NB4 (cell line): ENCODE results near the gene PRR19.

ENCODE experiments used
- CTCF ChIP-seq: IDR thresholded peaks from one replicate; pipeline ENCODE4 v1.5.1; 2012; ENCODE audit warnings: low read depth, low read length
- MAX ChIP-seq: IDR thresholded peaks from 2 replicates; pipeline ENCODE4 v1.6.1; 2011; ENCODE audit warnings: low read depth, low read length
- MYC ChIP-seq: IDR thresholded peaks from 2 replicates; pipeline ENCODE4 v1.6.1; 2011; ENCODE audit warnings: low read depth, low read length
- POLR2A ChIP-seq: IDR thresholded peaks from 2 replicates; pipeline ENCODE4 v1.6.1; 2011; ENCODE audit warnings: mild to moderate bottlenecking; ENCODE audit not compliant: insufficient read length; ENCODE audit errors: extremely low read depth

GRCh38 chr19:42335374-42335936, 33.5 kb downstream of the PRR19 start:
- TF ChIP-seq CTCF (no peak), MYC (no peak), POLR2A (no peak), MAX (no peak)
